Measurements from ENCODE around the gene DPP6.

Gene DPP6

GRCh38 chr7:154942691-154943090 is 890.5 kb downstream of the DPP6 start:
- TF ChIP-seq REST (IDR thresholded peaks at IDR 0.05; ENCODE audit: low read depth) (no peak), EP300 (IDR thresholded peaks at IDR 0.05; ENCODE audit: borderline replicate concordance) (no peak), YY1 (IDR thresholded peaks at IDR 0.05; ENCODE audit: low read depth) (no peak), CEBPB (IDR thresholded peaks at IDR 0.05) (no peak), TAF1 (IDR thresholded peaks at IDR 0.05; ENCODE audit: low read depth) (no peak), TEAD4 (IDR thresholded peaks at IDR 0.05) (no peak), CREB1 (IDR thresholded peaks at IDR 0.05; ENCODE audit: low read depth) (no peak), USF1 (IDR thresholded peaks at IDR 0.05) (no peak), TCF12 (IDR thresholded peaks at IDR 0.05; ENCODE audit: low read depth) (no peak), MAX (IDR thresholded peaks at IDR 0.05) (no peak), EGR1 (IDR thresholded peaks at IDR 0.05) (no peak), RAD21 (IDR thresholded peaks at IDR 0.05; ENCODE audit: low read depth) (no peak), FOXM1 (IDR thresholded peaks at IDR 0.05; ENCODE audit: borderline replicate concordance, low read depth) (no peak), NFIC (IDR thresholded peaks at IDR 0.05) (no peak), ZBTB7A (IDR thresholded peaks at IDR 0.05; ENCODE audit: low read depth) (no peak)

Data from Ishikawa (cell line).